Stimulated activated CD8-positive, alpha-beta memory T cell treated with anti-CD3 and anti-CD28 coated beads, Interleukin-15, amount 100 ng/mL, for 48 hours (primary cell): Measurements from ENCODE around the gene KLF6.

Experiments used
- DNase-seq, 2 donors: peaks; one replicate each; pipeline ENCODE4 v3.0.0-alpha.2; 2020; ENCODE audit warnings: low read depth in 2 of 2

KLF6 gene

DNA sequence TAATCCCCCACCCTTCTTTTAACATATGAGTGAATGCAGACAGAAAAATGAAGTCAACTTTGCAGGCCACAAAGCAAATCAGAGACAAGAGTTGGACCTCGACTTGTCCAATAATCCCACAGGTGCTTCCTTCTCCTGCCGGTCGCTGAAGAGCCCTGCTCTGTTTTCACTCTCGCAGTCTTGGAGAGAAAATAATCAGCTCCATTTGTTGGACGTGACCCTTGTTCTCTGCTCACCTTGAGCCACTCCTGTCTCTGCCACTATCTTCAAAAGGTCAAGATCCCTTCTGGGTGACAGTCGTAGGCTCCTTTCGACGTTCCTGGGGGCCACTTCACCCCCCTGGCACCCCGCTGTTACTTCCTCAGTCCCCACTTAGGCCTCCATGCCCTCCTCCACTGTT lies 2.8 kb upstream of the KLF6 start:
- DNase-seq: no peak

DNA sequence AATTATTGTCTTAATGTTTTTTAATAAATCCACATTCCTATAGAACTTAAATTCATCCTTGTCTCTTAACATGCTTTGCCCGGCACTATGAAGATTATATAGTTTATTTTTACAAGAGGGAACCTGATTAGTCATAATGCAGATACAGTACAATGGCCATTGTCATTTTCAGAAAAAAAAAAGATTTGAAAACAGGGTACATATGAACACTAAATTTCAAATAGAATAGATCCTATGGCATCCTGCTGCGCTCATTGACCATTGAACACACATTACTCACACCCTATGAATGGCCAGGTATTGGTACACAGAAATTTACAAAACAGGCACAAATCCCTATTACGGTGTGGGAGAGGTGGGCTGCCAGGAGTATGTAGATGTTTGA lies 2.0 kb upstream of the KLF6 start:
- DNase-seq: no peak

DNA sequence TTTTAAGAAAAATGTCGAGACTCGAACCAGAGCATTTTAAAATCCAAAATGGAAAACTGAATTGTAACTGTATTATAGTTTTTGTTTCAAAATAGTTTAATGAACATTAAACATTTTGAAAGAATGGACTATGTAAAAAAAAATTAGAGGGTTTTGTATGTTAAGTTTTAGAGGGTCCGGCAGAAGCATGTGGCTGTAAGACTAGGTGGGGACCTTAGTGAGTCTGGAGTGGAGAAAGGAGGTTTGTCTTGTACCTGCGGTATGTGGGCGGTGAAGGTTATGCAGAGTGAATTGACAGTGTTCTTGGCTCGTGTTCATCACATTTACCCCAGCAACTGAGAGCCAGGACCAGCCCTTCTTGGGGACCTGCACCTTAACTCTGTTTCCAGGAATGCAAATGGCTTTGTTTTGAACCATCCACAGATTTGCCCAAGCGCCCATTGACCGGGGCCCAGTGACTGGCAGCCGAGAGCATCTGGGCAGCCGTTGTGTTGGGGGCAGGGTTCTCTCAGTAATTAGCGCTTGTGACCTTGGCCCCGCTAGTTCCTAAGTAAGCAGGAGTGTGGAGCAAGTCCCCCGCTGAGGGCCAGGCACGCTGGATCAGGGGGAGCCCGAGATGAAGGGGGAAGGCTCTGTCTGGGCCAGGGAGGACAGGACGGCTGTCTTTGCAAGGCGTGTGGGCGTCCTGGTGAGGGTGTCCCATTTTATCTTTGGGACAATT lies 1.4 kb upstream of the KLF6 start:
- no peak for DNase-seq

DNA sequence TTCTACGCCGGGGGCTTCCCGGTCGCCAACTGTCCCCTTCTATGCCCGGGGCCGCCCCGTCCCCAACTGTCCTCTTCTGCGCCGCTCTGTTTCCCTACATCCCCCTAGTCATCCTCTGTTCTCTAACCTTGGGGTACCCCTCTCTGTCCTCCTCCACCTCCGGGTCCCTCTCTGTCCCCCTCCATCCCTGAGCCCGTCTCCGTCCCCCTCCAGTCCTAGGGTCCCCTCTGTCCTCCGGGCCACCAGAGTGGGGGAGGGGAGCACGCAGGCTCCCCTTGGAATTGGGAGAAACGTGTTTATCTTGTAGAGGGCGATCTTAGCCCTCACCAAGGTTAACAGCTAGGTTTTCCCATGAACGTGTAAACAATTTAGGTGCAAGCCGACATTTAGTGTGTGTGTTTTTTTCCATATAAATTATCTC lies 852 bp upstream of the KLF6 start:
- DNase-seq: no peak

DNA sequence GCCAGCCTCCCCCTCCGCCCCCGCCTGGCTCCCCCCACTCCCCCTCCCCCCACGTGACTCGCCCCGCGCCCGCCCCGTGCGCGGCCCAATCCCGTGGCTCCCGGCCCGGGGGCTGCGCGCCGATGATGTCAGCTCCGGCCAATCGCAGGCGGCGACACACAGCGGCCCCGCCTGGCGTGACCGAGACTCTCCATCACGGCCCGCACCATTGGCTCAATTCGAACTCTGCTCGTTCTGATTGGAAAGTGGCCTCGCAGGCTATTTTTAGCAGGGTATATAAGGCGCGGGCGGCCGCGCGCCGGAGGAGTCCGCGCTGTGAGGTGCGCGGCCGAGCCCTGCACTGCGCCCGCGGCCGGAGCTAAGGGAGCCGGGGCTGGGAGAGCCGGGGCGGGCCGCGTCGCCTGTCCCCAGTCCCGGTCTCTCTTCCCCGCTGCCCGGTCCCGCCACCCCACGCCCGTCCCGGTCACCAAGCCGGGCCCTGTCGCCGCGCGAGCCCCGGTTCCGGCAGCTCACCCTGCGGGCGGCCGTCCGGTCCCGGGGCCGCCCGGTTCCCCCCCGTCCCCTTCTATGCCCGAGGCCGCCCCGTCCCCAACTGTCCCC lies 342 bp upstream of the KLF6 start:
- DNase-seq: peak; percentile 98

DNA sequence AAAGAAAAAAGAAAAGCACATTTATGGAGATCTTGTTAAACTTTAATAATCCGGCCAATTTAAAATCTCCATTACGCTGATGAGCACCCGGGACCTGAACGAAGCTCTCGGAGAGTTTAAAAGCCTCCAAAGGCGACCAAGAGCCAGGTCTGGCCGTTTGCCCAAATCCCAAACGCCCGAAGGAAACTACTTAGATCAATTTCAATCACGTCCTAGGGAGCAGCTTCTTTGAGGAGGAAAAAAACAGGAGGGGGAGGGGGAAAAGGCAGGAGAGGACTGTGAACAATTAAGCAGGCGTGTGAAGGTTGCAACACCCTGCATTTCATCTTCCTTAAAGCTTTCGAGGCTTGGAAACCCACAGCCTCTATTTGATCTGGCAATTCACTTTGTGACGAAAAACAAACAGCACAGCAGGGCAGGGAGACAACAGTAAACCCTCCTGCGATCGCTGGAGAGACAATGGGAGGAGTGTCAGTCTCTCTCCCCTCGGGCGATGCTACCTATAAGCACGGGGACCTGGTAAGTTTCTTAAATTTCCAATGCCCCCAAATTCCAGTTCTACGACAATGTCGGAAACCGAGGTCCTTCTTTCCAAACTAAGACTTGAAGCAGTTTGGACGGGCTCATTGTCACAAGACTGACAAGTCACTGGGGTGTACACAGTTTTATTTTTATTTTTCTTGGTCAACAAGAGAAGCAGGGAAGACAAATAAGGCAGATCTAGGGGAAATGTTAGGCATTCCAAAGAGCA lies 1.2 kb downstream of the KLF6 start:
- DNase-seq: no peak

DNA sequence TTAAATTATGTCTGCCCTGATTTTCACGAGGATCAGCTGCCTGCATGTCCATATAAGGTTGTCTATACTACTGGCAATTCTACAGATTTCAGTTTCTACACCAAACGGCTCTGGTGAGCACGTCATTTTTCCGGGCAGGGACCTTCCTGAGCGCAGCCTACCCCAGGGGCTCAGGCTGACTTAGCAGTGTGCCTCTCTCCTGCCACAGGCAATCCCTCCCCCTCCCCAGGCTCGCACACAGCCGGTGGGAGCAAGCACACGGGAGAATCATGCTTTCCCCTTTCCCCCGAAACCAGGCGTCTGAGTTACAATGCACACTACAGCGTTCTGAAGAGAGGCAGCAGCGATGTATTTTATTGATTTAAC lies 1.7 kb downstream of the KLF6 start:
- peak; percentile 62 to 71 for DNase-seq

DNA sequence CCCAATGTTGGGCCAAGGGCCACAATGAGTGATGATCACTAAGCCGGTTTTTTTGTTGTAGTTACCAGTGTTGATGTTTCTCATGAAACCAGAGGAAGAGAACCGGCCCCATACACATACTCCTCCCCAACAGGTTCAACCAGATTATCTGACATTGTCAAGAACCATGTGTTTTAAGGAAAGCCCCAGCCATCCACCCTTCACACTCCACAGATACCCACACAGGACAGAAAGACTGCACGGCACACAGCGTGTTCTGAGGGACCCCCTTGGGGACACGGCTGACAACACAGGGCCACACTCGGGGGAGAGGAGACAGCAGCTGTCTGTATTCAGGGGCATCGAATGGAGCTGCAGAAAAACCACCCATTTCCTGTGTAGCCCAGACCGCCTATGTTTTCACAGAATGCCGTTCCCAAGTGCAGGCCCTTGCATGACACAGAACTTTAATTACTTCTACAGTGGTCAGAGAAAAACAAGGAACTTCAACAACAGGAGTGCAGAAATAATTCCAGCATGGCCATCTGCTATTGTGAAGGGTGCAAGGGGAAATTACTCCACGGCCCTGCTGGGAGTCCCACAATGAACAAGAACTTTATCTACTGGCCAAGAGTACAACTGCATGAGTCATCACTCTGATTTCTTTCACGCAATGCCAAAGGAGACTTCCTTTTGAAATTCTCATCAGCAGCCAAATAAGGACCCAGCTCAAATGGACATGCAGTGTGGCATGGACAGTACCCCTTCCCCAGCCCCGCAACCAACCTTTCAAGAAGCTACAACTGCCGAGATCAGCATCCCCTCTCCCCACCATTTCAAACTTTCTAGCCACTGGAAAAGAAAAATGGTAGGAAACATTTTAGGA lies 2.3 kb downstream of the KLF6 start:
- DNase-seq: no peak

DNA sequence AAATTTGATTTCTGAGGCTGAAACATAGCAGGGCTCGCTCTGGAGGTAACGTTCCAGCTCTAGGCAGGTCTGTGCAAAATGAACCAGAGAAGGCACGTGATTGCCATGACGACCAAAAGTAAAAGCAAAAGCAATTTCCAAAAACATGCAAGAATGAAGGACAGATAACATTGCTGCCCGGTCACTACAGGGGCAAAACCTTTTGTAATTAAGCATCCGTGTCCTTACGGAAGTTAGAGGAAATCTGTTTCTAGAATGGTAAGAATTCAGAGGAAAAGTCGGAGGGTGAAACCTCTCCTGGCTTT lies 2.9 kb downstream of the KLF6 start:
- no peak for DNase-seq

DNA sequence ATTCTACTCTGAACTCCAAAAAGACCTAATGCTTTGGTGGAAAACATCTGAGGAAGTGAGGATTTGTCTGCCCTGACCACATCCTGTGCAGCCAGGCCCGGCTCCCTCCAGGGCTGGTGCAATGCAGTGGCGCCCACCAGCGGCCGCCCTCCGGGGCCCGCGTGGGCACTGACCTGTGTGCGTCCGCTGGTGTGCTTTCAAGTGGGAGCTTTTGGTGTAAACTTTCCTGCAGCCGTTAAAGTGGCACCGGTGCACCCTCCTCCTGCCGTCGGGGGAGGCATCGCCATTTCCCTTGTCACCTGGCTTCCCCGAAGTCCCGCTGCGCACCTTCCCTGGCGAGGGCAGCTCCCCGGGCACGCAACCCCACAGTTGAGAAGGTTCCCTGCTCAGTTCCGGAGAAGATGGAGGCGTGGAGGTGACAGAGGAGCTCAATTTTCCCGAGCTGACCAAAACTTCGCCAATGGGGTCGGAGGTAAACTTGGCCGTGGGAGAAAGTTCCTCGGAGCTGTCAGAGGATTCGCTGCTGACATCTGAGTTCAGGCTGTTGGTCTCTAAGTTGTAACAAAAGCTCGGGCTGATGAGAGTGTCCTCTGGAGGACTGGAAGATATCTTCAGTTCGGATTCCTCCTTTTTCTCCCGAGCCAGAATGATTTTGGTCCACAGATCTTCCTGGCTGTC lies 3.4 kb downstream of the KLF6 start:
- DNase-seq: no peak

DNA sequence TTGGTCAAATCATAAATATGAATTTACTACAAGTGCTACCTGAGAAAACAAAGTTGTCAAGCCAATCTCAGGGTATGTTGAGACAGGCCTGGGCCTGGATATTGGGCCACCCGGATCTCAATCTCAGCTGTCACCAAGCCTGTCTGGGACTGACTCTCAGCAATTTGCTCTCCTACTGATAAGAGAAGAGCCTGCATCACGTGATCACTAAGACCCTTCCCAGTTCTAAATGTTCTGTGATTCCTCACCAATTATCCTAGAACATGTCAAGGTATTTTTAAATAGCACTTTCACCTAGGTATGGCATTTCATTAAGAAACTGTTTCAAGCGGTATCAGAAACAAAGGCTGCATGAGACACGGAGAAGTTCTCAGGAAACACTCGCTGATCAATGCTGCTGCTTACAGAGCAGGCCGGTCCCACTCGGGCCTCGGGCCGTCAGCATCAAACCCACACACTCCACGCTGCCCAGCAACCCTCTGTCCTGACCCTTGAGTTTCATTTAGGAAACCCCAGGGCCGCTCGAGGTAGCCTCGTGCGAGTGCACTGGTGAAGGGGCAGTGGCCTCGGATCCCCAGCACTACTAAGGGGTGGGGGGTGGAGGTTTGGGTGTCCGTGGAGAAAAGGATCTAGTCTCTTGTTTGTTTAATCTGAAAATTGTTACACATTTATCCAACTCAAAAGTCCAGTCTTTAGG lies 4.1 kb downstream of the KLF6 start:
- DNase-seq: no peak

DNA sequence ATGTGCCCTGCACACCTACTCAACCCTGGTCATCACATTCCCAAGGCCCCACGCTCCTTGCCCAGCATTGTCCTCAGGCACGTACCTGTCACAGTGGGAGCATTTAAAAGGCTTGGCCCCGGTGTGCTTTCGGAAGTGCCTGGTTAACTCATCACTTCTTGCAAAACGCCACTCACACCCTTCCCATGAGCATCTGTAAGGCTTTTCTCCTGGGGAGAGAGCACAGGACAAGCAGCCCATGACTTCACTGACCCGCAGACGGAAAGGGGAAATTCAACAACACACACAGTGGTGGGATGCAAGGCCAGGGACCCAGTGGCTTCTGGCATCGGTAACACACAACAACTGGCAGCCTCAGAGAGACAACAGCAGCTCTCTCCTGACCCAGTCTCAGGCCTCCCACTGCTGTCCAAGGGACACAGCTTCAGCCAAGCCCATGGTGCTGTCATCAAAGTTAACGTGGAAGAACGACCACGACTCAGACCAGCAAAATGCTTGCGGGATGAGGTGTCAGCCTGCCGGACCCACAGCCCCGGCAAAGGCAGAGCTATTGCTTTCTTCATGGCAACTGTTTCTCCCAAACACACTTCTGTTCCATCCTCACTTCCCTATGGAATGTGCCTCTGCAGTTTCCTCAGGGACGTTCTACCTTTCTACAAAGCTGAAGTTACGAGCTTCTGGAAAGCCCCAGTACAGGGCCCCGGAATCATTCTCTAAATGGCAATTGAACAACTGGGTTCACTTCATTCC lies 4.8 kb downstream of the KLF6 start:
- DNase-seq: no peak

DNA sequence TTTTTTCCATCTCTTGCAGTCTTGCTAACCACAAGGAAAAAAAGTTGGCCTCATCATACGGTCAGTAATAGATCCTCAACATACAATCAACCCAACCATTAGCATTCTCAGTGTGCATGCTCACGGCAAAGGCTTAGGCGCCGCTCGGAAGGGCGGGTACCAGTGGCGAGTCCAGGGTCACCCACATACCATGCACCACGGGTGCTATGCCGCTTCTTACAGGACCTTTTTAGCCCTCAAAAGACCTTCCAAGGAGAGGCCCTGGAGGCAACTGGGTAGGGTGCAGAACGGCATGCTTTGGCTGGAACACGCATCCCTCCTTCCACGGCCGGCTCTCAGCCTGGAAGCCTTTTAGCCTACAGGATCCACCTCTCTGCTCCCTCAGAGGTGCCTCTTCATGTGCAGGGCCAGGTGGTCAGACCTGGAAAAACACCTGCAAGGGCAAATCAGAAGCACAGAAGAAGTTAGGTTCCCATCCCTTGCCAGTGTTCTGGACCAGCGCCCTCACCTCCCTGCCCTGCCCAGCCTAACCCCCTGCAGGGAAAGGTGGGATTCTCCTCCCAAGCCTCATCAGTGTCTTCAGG lies 5.8 kb downstream of the KLF6 start:
- DNase-seq: no peak

DNA sequence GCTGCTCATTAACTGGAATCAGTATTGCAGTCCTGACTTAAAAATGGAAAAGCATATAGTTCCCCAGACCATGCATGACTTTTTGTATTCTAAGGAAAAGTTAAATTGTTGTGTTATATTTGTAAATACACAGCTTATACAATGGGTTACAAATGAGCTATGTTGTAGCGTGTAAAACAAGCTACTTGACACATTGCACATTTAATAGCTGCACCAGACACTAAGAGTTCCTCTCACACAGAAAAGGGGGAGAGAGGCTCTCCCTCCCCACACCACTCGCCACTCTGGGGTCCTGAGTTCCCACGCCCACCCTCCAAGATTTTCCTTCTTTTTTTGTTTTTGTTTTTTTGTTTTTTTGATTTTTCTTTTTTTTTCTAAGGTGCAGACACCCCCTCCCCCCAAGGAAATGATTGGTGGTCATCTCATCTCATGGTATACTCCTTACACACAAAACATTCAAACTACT lies 6.3 kb downstream of the KLF6 start:
- no peak for DNase-seq

DNA sequence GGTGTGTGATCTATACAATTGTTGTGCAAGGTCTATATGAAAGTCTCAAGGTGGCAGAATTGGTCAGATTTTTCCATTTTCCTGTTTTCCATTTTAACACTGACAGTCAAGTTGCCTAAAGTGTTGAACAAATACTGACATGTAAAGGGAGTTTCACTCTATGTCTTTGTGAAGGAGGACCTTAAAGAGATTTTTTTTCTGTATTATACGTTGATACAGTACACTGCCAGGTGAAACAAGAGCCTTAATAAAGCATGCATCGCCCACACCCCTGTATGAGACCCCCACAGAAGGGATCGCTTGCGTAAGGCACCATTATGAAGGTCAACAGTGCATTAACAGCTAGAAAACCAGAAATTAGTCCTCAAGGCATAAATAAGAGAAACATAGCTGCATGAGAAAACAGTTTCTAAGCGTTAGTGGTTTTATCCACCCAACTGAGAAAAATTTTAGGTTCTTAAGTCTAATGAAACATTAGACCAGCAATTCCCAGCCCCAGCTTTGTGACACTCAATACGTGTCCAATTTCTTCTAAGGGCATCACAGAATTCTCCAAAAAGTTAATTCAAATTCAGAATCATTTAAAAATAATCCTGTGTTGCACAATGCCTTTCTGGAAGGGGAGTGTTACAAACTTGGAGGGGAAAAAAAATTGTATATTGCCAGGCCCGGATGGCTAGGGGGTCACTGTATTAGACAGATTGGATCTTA lies 6.9 kb downstream of the KLF6 start:
- no peak for DNase-seq

DNA sequence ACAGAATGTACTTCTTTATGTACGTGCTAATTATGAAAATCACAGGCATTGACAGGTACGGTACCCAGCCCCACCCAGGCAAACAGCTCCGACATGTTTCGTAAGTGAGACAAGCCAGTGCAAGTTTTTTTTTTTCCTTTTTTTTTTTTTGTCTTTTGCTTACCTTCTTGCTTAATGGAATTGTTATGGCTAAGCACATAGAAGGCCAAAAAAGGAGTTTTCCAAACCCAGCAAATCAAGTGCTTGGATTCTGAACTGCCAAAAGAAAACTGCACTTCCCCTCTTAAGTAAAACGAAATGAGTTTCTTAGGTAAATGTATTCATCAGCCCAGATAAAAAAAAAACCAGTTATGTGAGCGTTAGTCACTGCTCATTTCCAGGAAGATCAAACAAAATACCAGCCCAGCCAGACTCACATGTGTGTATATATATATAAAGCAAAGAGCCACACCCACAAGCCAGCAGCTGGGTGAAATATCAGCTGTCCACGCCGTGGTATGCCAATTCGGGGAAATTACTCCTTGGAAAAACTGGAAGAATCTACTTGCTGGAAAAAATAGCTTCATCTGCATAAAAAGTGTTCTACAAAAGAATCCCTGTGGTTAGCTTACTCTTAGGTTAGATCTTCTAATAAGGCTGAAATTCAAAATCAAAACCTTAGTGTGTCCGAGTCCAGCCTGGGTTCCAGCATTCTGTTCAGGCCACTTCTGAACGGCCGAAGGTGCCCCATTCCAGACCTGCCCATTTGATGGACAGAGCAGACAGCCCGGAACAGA lies 8.0 kb downstream of the KLF6 start:
- no peak for DNase-seq

DNA sequence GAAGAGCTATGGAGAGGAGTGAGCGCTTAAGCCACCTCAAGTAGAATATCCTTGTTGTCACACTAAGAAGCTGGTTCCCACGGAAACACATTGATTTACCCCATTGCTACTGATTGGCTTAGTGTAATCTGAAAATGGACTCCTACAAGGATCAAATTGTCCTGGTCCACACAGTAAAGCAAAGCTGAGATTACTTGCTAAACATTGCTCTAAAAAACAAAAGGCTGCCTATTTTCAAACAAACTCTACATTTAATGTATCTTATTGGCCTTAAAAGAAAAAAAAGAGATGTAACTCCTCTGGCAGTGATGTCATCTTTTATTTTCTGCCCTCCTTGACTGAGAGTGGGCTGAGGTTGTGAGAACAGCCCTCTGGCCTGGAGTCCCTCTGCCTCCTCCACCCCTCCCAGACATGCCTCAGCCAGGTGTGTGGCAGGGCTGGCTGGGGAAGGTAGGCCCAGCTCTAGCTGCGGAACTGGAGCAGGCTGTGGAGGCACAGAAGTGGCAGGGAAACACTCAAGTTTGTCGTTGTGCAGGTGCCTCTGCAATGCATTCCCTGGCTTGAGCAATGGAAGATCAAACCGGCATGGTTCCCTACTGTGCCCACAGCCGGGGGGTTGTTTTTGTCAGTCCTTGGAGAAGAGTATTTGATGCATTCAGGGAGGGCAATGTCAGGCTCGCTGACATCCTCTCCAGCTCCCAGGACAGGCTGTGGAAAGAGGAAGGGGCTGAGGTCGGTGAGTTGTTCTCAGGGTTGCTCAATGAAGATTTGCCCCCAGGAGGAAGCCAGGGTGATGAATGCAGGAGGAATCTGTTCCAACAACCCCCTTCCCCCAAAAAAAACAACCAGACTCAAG lies 9.1 kb downstream of the KLF6 start:
- no peak for DNase-seq
